Mesendoderm (in vitro differentiated cells): Measurements from ENCODE around the gene NEMP2.

Experiments used
- DNase-seq: peaks from one replicate; pipeline ENCODE4 v3.0.0; 2013
- H2AK5ac ChIP-seq: 2 replicates; pipeline ENCODE4 v1.6.1; 2013; ENCODE audit warnings: low read length, inconsistent platforms
- H2BK120ac ChIP-seq: 2 replicates; pipeline ENCODE4 v1.6.1; 2013; ENCODE audit warnings: low read depth, mild to moderate bottlenecking, low read length, moderate library complexity, mixed read lengths
- H2BK15ac ChIP-seq: replicated peaks from 2 replicates; pipeline ENCODE4 v1.6.1; 2013; ENCODE audit warnings: low read depth, mild to moderate bottlenecking, moderate library complexity
- H2BK5ac ChIP-seq: 2 replicates; pipeline ENCODE4 v1.6.1; 2013; ENCODE audit warnings: low read length, inconsistent platforms
- H3K18ac ChIP-seq: 2 replicates; pipeline ENCODE4 v1.6.1; 2013; ENCODE audit warnings: mild to moderate bottlenecking, low read length, mixed read lengths
- H3K23ac ChIP-seq: one replicate; pipeline ENCODE4 v1.6.1; 2013; ENCODE audit warnings: low read length
- H3K27ac ChIP-seq: 2 replicates; pipeline ENCODE4 v1.5.1; 2013; ENCODE audit warnings: low read depth, mild to moderate bottlenecking, inconsistent platforms, low read length, moderate library complexity
- H3K27me3 ChIP-seq: 2 replicates; pipeline ENCODE4 v1.6.1; 2013; ENCODE audit warnings: low read length, control low read depth, mild to moderate bottlenecking, inconsistent platforms; ENCODE audit not compliant: insufficient read depth, poor library complexity
- H3K36me3 ChIP-seq: 2 replicates; pipeline ENCODE4 v1.6.1; 2013; ENCODE audit warnings: low read length, inconsistent platforms; ENCODE audit not compliant: control insufficient read depth, insufficient read depth
- H3K4ac ChIP-seq: one replicate; pipeline ENCODE4 v1.6.1; 2013; ENCODE audit warnings: low read depth, mild to moderate bottlenecking, low read length, moderate library complexity
- H3K4me1 ChIP-seq: 2 replicates; pipeline ENCODE4 v1.6.1; 2013; ENCODE audit warnings: low read depth, low read length, inconsistent platforms; ENCODE audit not compliant: control insufficient read depth
- H3K4me2 ChIP-seq: 2 replicates; pipeline ENCODE4 v1.6.1; 2013; ENCODE audit warnings: low read length
- H3K4me3 ChIP-seq: 2 replicates; pipeline ENCODE4 v1.5.1; 2013; ENCODE audit warnings: mild to moderate bottlenecking, low read length
- H3K56ac ChIP-seq: one replicate; pipeline ENCODE4 v1.6.1; 2013; ENCODE audit warnings: low read length
- H3K79me1 ChIP-seq: 2 replicates; pipeline ENCODE4 v1.6.1; 2013; ENCODE audit warnings: low read length, inconsistent platforms
- H3K79me2 ChIP-seq: 2 replicates; pipeline ENCODE4 v1.6.1; 2013; ENCODE audit warnings: mild to moderate bottlenecking, low read length; ENCODE audit not compliant: control insufficient read depth, insufficient read depth
- H3K9ac ChIP-seq: 2 replicates; pipeline ENCODE4 v1.6.1; 2013; ENCODE audit warnings: low read length, inconsistent platforms
- H4K5ac ChIP-seq: one replicate; pipeline ENCODE4 v1.6.1; 2013; ENCODE audit warnings: low read length
- H4K8ac ChIP-seq: one replicate; pipeline ENCODE4 v1.6.1; 2013; ENCODE audit warnings: low read depth, mild to moderate bottlenecking, control low read depth, low read length, moderate library complexity
- WGBS: extraction: QIAGEN DNeasy Blood & Tissue Kit; methylation state at CpG from one replicate; pipeline ENCODE4 v1.1.7; 2013; ENCODE audit warnings: low lambda C conversion rate, missing lambda C conversion rate; ENCODE audit not compliant: insufficient coverage; ENCODE audit errors: extremely low coverage; 5-methylcytosine and 5-hydroxymethylcytosine counted together

NEMP2 gene

GRCh38 chr2:190551928-190552327, 17.4 kb upstream of the NEMP2 start:
- no peaks in the 10 kb centered on the region for H3K27me3 ChIP-seq
- DNase-seq, result peak; percentile 23
- H3K27ac ChIP-seq, result no peak overlapping the region
- H3K56ac ChIP-seq, result no peak overlapping the region
- no peak overlapping the region for H4K5ac ChIP-seq
- H3K4ac ChIP-seq, result no peak overlapping the region
- no peak overlapping the region for H2BK5ac ChIP-seq
- no peak overlapping the region for H3K9ac ChIP-seq
- no peak overlapping the region for H3K4me3 ChIP-seq
- no peak overlapping the region for H2BK15ac ChIP-seq
- H3K79me1 ChIP-seq, result no peaks in the 10 kb centered on the region
- no peaks in the 10 kb centered on the region for H3K4me1 ChIP-seq
- H3K4me2 ChIP-seq, result no peak overlapping the region
- H3K23ac ChIP-seq, result no peak overlapping the region
- no peak overlapping the region for H4K8ac ChIP-seq
- no CpG with 5 or more reads among the region's 4 CpGs for WGBS
- no peaks in the 10 kb centered on the region for H3K79me2 ChIP-seq
- no peak overlapping the region for H2AK5ac ChIP-seq
- no peak overlapping the region for H3K18ac ChIP-seq
- H2BK120ac ChIP-seq, result no peak overlapping the region
- H3K36me3 ChIP-seq, result no peaks in the 10 kb centered on the region

GRCh38 chr2:190550137-190550536, 15.6 kb upstream of the NEMP2 start:
- no peak overlapping the region for H3K4me3 ChIP-seq
- H2BK120ac ChIP-seq, result no peak overlapping the region
- H3K36me3 ChIP-seq, result no peaks in the 10 kb centered on the region
- no peak overlapping the region for H3K9ac ChIP-seq
- H3K23ac ChIP-seq, result no peak overlapping the region
- no peak overlapping the region for H3K18ac ChIP-seq
- no peak overlapping the region for H3K4ac ChIP-seq
- WGBS, result 100% methylated on average over 1 of the region's 3 CpGs
- no peak overlapping the region for H4K5ac ChIP-seq
- no peaks in the 10 kb centered on the region for H3K79me1 ChIP-seq
- no peak overlapping the region for H2BK5ac ChIP-seq
- no peak overlapping the region for H2AK5ac ChIP-seq
- H3K27me3 ChIP-seq, result no peaks in the 10 kb centered on the region
- H3K4me2 ChIP-seq, result no peak overlapping the region
- H3K4me1 ChIP-seq, result no peaks in the 10 kb centered on the region
- H2BK15ac ChIP-seq, result no peak overlapping the region
- no peak for DNase-seq
- H4K8ac ChIP-seq, result no peak overlapping the region
- no peak overlapping the region for H3K27ac ChIP-seq
- no peaks in the 10 kb centered on the region for H3K79me2 ChIP-seq
- H3K56ac ChIP-seq, result no peak overlapping the region

GRCh38 chr2:190547886-190548285, 13.4 kb upstream of the NEMP2 start:
- no peak overlapping the region for H4K8ac ChIP-seq
- H2BK120ac ChIP-seq, result no peak overlapping the region
- H3K36me3 ChIP-seq, result no peaks in the 10 kb centered on the region
- H3K4ac ChIP-seq, result no peak overlapping the region
- no peak overlapping the region for H3K23ac ChIP-seq
- H2BK15ac ChIP-seq, result no peak overlapping the region
- H2AK5ac ChIP-seq, result no peak overlapping the region
- DNase-seq, result no peak
- no peak overlapping the region for H4K5ac ChIP-seq
- H3K27ac ChIP-seq, result no peak overlapping the region
- H3K79me2 ChIP-seq, result no peaks in the 10 kb centered on the region
- no peak overlapping the region for H3K56ac ChIP-seq
- H3K4me2 ChIP-seq, result no peak overlapping the region
- no peak overlapping the region for H3K18ac ChIP-seq
- no peaks in the 10 kb centered on the region for H3K27me3 ChIP-seq
- H3K9ac ChIP-seq, result no peak overlapping the region
- no peaks in the 10 kb centered on the region for H3K4me1 ChIP-seq
- H3K4me3 ChIP-seq, result no peak overlapping the region
- H2BK5ac ChIP-seq, result no peak overlapping the region
- no peaks in the 10 kb centered on the region for H3K79me1 ChIP-seq

GRCh38 chr2:190546734-190547133, 12.2 kb upstream of the NEMP2 start:
- no peak for DNase-seq
- H3K27ac ChIP-seq, result no peak overlapping the region
- H3K9ac ChIP-seq, result no peak overlapping the region
- no peak overlapping the region for H2BK5ac ChIP-seq
- H3K4me3 ChIP-seq, result no peak overlapping the region
- H2BK120ac ChIP-seq, result no peak overlapping the region
- WGBS, result no CpG with 5 or more reads among the region's 3 CpGs
- no peaks in the 10 kb centered on the region for H3K79me2 ChIP-seq
- no peak overlapping the region for H4K5ac ChIP-seq
- no peaks in the 10 kb centered on the region for H3K4me1 ChIP-seq
- H3K79me1 ChIP-seq, result no peaks in the 10 kb centered on the region
- H2AK5ac ChIP-seq, result no peak overlapping the region
- no peaks in the 10 kb centered on the region for H3K27me3 ChIP-seq
- H2BK15ac ChIP-seq, result no peak overlapping the region
- no peak overlapping the region for H3K18ac ChIP-seq
- H3K23ac ChIP-seq, result no peak overlapping the region
- no peaks in the 10 kb centered on the region for H3K36me3 ChIP-seq
- H3K56ac ChIP-seq, result no peak overlapping the region
- H4K8ac ChIP-seq, result no peak overlapping the region
- H3K4me2 ChIP-seq, result no peak overlapping the region
- H3K4ac ChIP-seq, result no peak overlapping the region

- Histone ChIP-seq H3K79me2 (no peaks in the 10 kb centered on the region), H3K4me1 (no peaks in the 10 kb centered on the region), H2BK15ac (no peak overlapping the region), H2BK120ac (no peak overlapping the region), H3K9ac (no peak overlapping the region), H3K4me3 (no peak overlapping the region), H3K27me3 (no peaks in the 10 kb centered on the region), H2BK5ac (no peak overlapping the region), H3K56ac (no peak overlapping the region), H3K18ac (no peak overlapping the region), H3K27ac (no peak overlapping the region), H4K5ac (no peak overlapping the region), H3K79me1 (no peaks in the 10 kb centered on the region), H3K36me3 (no peaks in the 10 kb centered on the region), H3K4me2 (no peak overlapping the region), H4K8ac (no peak overlapping the region), H3K4ac (no peak overlapping the region), H3K23ac (no peak overlapping the region), H2AK5ac (no peak overlapping the region)
- WGBS, result no CpG with 5 or more reads among the region's 5 CpGs
- DNase-seq, result no peak
These were observed 11.2 kb upstream of the NEMP2 start for GRCh38 chr2:190545555-190546385.

GRCh38 chr2:190545093-190545492, 10.6 kb upstream of the NEMP2 start:
- Histone ChIP-seq H3K4me3 (no peak overlapping the region), H3K27me3 (no peaks in the 10 kb centered on the region), H3K4me1 (no peaks in the 10 kb centered on the region), H3K9ac (no peak overlapping the region), H3K36me3 (no peaks in the 10 kb centered on the region), H3K18ac (no peak overlapping the region), H3K79me1 (no peaks in the 10 kb centered on the region), H3K79me2 (no peaks in the 10 kb centered on the region), H3K4ac (no peak overlapping the region), H2BK15ac (no peak overlapping the region), H3K23ac (no peak overlapping the region), H3K4me2 (no peak overlapping the region), H2AK5ac (no peak overlapping the region), H2BK120ac (no peak overlapping the region), H4K8ac (no peak overlapping the region), H4K5ac (no peak overlapping the region), H2BK5ac (no peak overlapping the region), H3K56ac (no peak overlapping the region), H3K27ac (no peak overlapping the region)
- no peak for DNase-seq
- WGBS, result no CpG with 5 or more reads among the region's 3 CpGs
